ENCODE measurements around the gene MTURN. TPM values are rescaled to one million over a fixed set of nuclear protein-coding genes. Genes with fewer than 3 reads are reported as not detected.

MTURN gene
- total and polyA plus RNA-seq, 10 of the 15 experiments (the other 5 are each of a cell fraction or from before 2014, with no cell fraction given): 0.52 to 5.0 (median 3.3) TPM

DNA sequence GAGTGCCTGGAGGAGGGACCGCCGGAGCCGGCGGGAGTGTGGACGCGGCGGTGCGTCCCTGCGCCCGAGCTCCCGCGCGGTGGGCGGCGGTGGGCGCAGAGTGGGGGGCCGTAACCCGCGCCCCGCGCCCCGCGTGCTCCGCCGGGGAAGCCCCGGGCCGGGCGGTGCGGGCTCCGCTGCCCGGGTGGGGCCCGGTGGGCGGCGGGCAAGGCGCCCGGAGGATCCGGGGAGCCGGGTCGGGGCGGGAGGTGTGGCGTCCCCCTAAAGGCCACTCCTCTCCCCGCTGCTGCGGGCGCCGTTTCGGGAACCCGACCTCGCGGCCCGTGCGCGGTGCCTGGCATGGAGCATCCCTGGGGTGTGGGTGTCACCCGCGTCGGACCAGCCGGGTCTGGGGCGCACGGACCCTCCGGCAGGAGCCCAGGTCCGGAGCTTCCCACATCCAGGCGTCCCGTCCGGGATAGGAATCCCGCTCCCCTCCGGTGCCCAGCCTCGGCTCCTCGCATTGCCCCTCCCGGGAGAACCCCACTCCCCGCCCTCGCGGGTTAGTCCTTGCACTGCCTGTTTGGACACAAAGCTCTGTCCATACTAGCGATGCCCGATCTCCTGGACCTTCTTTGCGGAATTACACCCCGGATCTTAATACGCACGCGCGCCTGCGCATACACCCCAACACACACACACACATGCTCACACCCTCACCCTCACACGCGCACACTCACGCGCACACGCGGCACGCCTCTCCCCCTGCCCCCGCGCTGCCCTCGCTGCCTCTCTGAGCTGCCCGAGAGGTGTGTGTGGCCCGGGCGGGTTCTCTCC, 723 bp downstream of the MTURN start:
- Histone ChIP-seq H3K27me3 (replicated peaks in 1 of 2; ENCODE audit: control insufficient read depth in 2 of 2, insufficient read depth in 2 of 2, low read length in 1 of 2) (peaks cover 0 to 3% of the 10 kb centered on the region in 2 experiments; a peak in 1 of 4 replicates), H3K4me3 (peak overlapping the region; percentile 73), H2AFZ (ENCODE audit: control insufficient read depth, low read depth, low read length) (peak overlapping the region; percentile 89), H4K20me1 (ENCODE audit: control insufficient read depth, insufficient read depth) (no peaks in the 10 kb centered on the region), H3K27ac (ENCODE audit: control insufficient read depth, insufficient read depth) (no peak overlapping the region), H3K9ac (ENCODE audit: control insufficient read depth, insufficient read depth, low read length) (peak overlapping the region; percentile 44), H3K9me3 (replicated peaks; ENCODE audit: control insufficient read depth, insufficient read depth, low read length) (no peaks in the 10 kb centered on the region; the same call in 2 of the 3 replicates), H3K4me1 (ENCODE audit: control insufficient read depth, insufficient read depth, low read length) (peaks cover 4% of the 10 kb centered on the region; the same call in 1 of the 2 replicates), H3K36me3 (ENCODE audit: control insufficient read depth in 2 of 2, insufficient read depth in 2 of 2, low read length in 1 of 2) (no peaks in the 10 kb centered on the region), H3K4me2 (ENCODE audit: control insufficient read depth, insufficient read depth) (peak overlapping the region; percentile 100), H3K79me2 (ENCODE audit: control insufficient read depth, insufficient read depth, low read length) (no peaks in the 10 kb centered on the region)
- intact Hi-C loops (cut with micrococcal nuclease; ENCODE audit: unreplicated experiment): no loop called here
- ChIA-PET POLR2A (interaction anchor here (0.7 kb wide), 1 partner anchor 115 kb away, joined by 3 read pairs; no protein-coding TSS in a partner anchor), RAD21 (ENCODE audit: unreplicated experiment) (interaction anchor here (0.6 to 1.2 kb wide), 2 partner anchors 27 to 252 kb away, joined by 4 read pairs; no protein-coding TSS in a partner anchor), SMC1A (ENCODE audit: uncharacterized antibody, unreplicated experiment) (interaction anchor here (1.2 kb wide), 1 partner anchor 27 kb away, joined by 3 read pairs; no protein-coding TSS in a partner anchor), CTCF (no interaction called here)
- no TSS peak for BruUV-seq (replicated peaks)
- ATAC-seq: peak; percentile 68
- in situ Hi-C loops (cut with MboI): no loop called here
- no peak for FAIRE-seq
- 1% methylated on average over 72 of the region's 93 CpGs for WGBS (ENCODE audit: insufficient coverage, insufficient replicate concordance, low lambda C conversion rate, missing lambda C conversion rate)
- no peak for DNase-seq (ENCODE audit: low read depth, low spot score)
- TF ChIP-seq TARDBP (IDR thresholded peaks at IDR 0.05; ENCODE audit: borderline replicate concordance): no peak
- TF ChIP-seq, protein P1, sequence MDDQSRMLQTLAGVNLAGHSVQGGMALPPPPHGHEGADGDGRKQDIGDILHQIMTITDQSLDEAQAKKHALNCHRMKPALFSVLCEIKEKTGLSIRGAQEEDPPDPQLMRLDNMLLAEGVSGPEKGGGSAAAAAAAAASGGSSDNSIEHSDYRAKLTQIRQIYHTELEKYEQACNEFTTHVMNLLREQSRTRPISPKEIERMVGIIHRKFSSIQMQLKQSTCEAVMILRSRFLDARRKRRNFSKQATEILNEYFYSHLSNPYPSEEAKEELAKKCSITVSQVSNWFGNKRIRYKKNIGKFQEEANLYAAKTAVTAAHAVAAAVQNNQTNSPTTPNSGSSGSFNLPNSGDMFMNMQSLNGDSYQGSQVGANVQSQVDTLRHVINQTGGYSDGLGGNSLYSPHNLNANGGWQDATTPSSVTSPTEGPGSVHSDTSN (IDR thresholded peaks at IDR 0.05; ENCODE audit: insufficient replicate concordance, low read depth, low read length): no peak
- TF ChIP-seq, protein P2, sequence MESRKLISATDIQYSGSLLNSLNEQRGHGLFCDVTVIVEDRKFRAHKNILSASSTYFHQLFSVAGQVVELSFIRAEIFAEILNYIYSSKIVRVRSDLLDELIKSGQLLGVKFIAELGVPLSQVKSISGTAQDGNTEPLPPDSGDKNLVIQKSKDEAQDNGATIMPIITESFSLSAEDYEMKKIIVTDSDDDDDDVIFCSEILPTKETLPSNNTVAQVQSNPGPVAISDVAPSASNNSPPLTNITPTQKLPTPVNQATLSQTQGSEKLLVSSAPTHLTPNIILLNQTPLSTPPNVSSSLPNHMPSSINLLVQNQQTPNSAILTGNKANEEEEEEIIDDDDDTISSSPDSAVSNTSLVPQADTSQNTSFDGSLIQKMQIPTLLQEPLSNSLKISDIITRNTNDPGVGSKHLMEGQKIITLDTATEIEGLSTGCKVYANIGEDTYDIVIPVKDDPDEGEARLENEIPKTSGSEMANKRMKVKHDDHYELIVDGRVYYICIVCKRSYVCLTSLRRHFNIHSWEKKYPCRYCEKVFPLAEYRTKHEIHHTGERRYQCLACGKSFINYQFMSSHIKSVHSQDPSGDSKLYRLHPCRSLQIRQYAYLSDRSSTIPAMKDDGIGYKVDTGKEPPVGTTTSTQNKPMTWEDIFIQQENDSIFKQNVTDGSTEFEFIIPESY (IDR thresholded peaks at IDR 0.05): no peak
- TF ChIP-seq SP1 (IDR thresholded peaks at IDR 0.05; ENCODE audit: low read depth, low read length): no peak
- TF ChIP-seq YY1 (IDR thresholded peaks at IDR 0.05; ENCODE audit: low read depth, low read length): no peak
- TF ChIP-seq, protein P3, sequence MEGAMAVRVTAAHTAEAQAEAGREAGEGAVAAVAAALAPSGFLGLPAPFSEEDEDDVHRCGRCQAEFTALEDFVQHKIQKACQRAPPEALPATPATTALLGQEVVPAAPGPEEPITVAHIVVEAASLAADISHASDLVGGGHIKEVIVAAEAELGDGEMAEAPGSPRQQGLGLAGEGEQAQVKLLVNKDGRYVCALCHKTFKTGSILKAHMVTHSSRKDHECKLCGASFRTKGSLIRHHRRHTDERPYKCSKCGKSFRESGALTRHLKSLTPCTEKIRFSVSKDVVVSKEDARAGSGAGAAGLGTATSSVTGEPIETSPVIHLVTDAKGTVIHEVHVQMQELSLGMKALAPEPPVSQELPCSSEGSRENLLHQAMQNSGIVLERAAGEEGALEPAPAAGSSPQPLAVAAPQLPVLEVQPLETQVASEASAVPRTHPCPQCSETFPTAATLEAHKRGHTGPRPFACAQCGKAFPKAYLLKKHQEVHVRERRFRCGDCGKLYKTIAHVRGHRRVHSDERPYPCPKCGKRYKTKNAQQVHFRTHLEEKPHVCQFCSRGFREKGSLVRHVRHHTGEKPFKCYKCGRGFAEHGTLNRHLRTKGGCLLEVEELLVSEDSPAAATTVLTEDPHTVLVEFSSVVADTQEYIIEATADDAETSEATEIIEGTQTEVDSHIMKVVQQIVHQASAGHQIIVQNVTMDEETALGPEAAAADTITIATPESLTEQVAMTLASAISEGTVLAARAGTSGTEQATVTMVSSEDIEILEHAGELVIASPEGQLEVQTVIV (IDR thresholded peaks at IDR 0.05; ENCODE audit: borderline replicate concordance, partially characterized antibody): no peak
- peak; percentile 43 to 83; a peak in 3 of 4 replicates for TF ChIP-seq BHLHE40 (IDR thresholded peaks at IDR 0.05; ENCODE audit: borderline replicate concordance in 1 of 2, low read depth in 2 of 2, low read length in 1 of 2)
- TF ChIP-seq, protein P4, sequence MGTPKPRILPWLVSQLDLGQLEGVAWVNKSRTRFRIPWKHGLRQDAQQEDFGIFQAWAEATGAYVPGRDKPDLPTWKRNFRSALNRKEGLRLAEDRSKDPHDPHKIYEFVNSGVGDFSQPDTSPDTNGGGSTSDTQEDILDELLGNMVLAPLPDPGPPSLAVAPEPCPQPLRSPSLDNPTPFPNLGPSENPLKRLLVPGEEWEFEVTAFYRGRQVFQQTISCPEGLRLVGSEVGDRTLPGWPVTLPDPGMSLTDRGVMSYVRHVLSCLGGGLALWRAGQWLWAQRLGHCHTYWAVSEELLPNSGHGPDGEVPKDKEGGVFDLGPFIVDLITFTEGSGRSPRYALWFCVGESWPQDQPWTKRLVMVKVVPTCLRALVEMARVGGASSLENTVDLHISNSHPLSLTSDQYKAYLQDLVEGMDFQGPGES (IDR thresholded peaks at IDR 0.05): no peak
- TF ChIP-seq NR2C2 (IDR thresholded peaks at IDR 0.05; ENCODE audit: borderline replicate concordance, control insufficient read depth, insufficient read length, low read depth): no peak
- no peak for TF ChIP-seq STAT3 (IDR thresholded peaks at IDR 0.05; ENCODE audit: low read depth, low read length)
- TF ChIP-seq, protein P5, sequence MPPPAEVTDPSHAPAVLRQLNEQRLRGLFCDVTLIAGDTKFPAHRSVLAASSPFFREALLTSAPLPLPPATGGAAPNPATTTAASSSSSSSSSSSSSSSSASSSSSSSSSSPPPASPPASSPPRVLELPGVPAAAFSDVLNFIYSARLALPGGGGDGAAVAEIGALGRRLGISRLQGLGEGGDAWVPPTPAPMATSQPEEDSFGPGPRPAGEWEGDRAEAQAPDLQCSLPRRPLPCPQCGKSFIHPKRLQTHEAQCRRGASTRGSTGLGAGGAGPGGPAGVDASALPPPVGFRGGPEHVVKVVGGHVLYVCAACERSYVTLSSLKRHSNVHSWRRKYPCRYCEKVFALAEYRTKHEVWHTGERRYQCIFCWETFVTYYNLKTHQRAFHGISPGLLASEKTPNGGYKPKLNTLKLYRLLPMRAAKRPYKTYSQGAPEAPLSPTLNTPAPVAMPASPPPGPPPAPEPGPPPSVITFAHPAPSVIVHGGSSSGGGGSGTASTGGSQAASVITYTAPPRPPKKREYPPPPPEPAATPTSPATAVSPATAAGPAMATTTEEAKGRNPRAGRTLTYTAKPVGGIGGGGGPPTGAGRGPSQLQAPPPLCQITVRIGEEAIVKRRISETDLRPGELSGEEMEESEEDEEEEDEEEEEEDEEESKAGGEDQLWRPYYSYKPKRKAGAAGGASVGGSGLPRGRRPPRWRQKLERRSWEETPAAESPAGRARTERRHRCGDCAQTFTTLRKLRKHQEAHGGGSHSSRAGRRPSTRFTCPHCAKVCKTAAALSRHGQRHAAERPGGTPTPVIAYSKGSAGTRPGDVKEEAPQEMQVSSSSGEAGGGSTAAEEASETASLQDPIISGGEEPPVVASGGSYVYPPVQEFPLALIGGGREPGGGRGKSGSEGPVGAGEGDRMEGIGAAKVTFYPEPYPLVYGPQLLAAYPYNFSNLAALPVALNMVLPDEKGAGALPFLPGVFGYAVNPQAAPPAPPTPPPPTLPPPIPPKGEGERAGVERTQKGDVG (CRISPR knock-in tag; IDR thresholded peaks at IDR 0.05): no peak
- TF ChIP-seq NBN (IDR thresholded peaks at IDR 0.05): no peak

Data from GM12878 (cell line).